ENCODE measurements around the gene NEK4.
"Not testable (repeated sequence)": the region's sequence is repeated elsewhere in the genome, so short reads cannot be mapped to it uniquely, and the experiment has no call there.

The NEK4 gene

GRCh38 chr3:52681596-52681995 lies 89.1 kb downstream of the NEK4 start:
- no peak overlapping the region for H3K27ac ChIP-seq

DNA sequence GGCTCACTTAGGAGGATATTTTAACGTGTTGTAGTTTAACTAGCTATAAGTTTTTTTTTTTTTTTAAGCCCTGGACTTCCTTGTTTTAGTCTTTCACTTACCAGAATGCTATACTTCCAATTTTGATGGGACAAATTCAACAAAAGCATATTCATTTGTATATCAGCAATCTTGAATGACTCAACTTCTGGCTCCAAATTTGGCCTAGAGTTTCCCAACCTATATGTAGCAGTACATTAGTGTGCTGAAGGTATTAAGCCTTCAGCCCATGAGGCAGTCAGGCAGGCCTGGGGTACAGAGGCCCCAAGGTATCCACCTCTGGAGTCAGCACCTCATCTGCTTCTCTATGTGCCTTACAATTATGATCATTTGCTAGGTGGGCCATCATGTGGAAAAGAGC lies 90.9 kb downstream of the NEK4 start:
- TF ChIP-seq CTCF (conservative IDR thresholded peaks at IDR 0.05) (no peak), ZFX (IDR thresholded peaks at IDR 0.05) (no peak)

More at GRCh38 chr3:52681596-52681995, 89.1 kb downstream of the NEK4 start:
- TF ChIP-seq CTCF (conservative IDR thresholded peaks at IDR 0.05), result no peak

DNA sequence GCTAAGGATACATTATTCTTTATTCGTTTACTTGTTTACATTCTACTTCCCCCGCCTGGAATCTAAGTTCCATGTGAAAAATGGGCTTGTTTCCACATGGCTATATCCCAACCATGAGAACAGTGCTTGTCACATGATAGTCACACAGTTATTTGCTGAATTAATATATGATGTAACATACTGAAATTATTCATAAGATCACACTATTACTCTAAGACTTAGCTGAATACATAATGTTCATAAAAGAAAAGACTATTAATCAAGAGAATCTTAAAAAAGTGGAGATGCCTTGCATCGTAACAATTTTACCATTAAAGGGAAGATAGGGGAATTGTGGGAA lies 91.6 kb downstream of the NEK4 start:
- no peak for TF ChIP-seq ZFX (IDR thresholded peaks at IDR 0.05)
- TF ChIP-seq CTCF (conservative IDR thresholded peaks at IDR 0.05), result no peak

More for the DNA sequence above, 90.9 kb downstream of the NEK4 start:
- no peak overlapping the region; the same call in 1 of the 2 replicates for H3K27ac ChIP-seq

DNA sequence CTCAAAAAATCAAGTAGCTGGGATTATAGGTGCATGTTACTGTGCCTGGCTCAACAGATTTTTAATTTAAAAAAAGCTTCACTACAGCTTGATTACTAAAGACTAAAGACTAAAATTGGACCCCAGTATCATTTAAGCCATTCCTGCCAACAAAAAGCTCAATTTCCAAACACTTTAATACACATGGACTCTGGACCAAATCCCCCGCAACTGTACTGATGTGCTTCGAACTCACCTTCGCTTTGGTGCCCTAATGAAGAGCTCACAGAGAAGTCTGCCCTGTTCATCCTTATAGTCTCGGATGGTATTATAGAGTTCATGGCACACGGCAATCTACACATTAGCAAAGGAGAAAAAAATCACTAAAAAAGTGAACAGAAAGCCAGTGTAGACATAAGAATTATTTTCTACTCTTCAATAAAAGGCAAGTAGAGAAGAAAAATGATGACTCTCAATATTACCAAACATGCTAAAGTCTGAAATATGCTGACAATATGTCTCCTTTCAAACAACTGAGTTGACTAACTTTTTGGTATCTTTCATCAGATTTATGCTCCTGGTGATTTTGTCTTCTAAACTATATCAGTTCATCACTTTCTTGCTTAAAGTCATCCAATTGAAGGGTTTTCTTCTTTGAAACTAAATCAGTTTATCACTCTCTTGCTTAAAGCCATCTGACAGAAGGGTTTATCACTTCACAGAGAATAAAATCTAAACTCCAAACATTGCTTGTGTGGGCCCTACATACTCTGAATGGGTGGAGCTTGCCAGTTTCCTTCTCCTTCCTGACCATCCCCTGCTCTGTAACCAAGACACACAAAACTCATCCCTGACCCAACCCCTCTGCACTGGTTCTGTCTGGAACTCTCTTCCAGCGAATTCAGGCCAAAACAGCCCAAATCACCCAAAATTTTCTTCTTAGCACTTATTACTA lies 92.2 kb downstream of the NEK4 start:
- H3K27ac ChIP-seq, result no peak overlapping the region
- no peak for TF ChIP-seq CTCF (conservative IDR thresholded peaks at IDR 0.05)
- no peak for TF ChIP-seq ZFX (IDR thresholded peaks at IDR 0.05)

More for the DNA sequence above, 91.6 kb downstream of the NEK4 start:
- no peak overlapping the region; the same call in 1 of the 2 replicates for H3K27ac ChIP-seq

DNA sequence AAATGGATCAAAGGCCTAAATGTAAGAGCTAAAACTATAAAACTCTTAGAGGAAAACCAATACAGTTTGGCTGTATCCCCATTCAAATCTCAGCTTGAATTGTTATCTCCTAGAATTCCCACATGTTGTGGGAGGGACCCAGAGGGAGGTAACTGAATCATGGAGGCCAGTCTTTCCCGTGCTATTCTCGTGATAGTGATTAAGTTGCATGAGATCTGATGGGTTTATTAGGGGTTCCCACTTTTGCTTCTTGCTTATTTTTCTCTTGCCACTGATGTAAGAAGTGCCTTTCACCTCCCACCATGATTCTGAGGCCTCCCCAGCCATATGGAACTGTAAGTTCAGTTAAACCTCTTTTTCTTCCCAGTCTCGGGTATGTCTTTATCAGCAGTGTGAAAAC lies 94.5 kb downstream of the NEK4 start:
- H3K27ac ChIP-seq, result not testable (repeated sequence)

- TF ChIP-seq ZFX (IDR thresholded peaks at IDR 0.05), result no peak
- TF ChIP-seq CTCF (conservative IDR thresholded peaks at IDR 0.05), result no peak
- H3K27ac ChIP-seq, result no peak overlapping the region
Measured at GRCh38 chr3:52671676-52672075, 99.1 kb downstream of the NEK4 start.

DNA sequence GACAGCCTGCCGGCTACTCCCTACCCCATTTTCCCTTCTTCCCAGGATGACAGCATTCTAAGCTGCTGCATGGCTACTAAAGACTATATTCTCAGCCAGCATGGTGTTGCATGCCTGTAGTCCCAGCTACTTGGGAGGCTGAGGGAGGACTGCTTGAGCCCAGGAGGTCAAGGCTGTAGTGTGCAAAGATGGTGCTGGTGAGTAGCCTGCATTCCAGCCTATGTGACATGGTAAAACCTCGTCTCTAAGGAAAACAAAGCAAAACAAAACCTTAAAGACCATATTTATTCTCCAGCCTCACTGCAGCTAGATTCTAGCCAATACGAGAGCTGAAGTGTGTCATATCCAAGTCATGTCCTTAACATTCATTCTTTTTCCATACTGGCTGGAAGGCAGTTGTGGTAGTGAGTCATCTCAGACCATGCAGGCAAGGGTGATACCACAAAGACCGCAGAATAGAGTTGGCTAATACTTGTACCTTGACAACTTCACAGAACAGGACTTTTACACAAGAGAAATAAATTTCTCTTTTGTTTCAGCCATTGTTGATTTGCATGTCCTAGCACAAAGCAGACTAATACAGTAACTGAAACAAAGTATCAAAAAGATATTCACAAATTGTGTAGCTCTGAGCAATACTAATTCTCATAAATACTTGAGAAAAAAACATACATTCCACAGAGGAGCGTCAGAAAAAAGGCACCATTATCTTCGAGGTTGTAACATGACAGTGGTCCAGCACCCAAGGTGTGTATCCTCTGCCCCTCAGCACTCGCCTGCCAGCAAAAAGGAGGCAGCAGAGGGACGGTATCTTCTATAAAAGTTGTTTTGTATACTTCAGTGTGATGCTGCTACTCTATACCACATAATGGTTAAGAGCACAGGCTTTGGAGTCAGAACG lies 99.9 kb downstream of the NEK4 start:
- H3K27ac ChIP-seq, result no peak overlapping the region
- no peak for TF ChIP-seq CTCF (conservative IDR thresholded peaks at IDR 0.05)
- TF ChIP-seq ZFX (IDR thresholded peaks at IDR 0.05), result no peak
